Heart right ventricle (tissue), 16 donors: ENCODE measurements around the gene UST. TPM values are rescaled to one million over a fixed set of nuclear protein-coding genes. Genes with fewer than 3 reads are reported as not detected.
A peak's percentile ranks its signal among the peaks of the same experiment; 100 is the strongest.

ENCODE experiments used
- ATAC-seq, 8 donors: fragments of 200-7000 bp; cut with Tn5 transposase; one replicate each; pipeline ENCODE4 v1.9.1; 2020; ENCODE audit warnings: mild to moderate bottlenecking in 8 of 8, moderate library complexity in 8 of 8, moderate number of reproducible peaks in 1 of 8
- DNase-seq, 2 donors: peaks; one replicate each; pipeline ENCODE4 v3.0.0-alpha.2; 2020
- H3K27ac ChIP-seq, 10 donors: fragments of 200-600 bp; sonication (generic) in 2 of 10; one replicate each; pipeline versions ENCODE4 v1.5.0 to v1.8.0; 2020 to 2022; ENCODE audit warnings: mild to moderate bottlenecking in 3 of 10
- H3K27me3 ChIP-seq, 7 donors: fragments of 200-600 bp; one replicate each; pipeline ENCODE4 v1.8.0; 2021 to 2022; ENCODE audit warnings: mild to moderate bottlenecking in 2 of 7
- H3K36me3 ChIP-seq, 9 donors: fragments of 200-600 bp; sonication (generic) in 1 of 9; one replicate each; pipeline versions ENCODE4 v1.5.0 to v1.8.0; 2020 to 2022; ENCODE audit warnings: mild to moderate bottlenecking in 2 of 9
- H3K4me1 ChIP-seq, 9 donors: fragments of 200-600 bp; sonication (generic) in 1 of 9; one replicate each; pipeline versions ENCODE4 v1.5.0 to v1.8.0; 2020 to 2022; ENCODE audit warnings: mild to moderate bottlenecking in 4 of 9
- H3K4me3 ChIP-seq, 10 donors: fragments of 200-600 bp; sonication (generic) in 2 of 10; one replicate each; pipeline versions ENCODE4 v1.5.0 to v1.8.0; 2020 to 2022; ENCODE audit warnings: mild to moderate bottlenecking in 7 of 10, moderate library complexity in 2 of 10
- H3K9me3 ChIP-seq, 11 donors: fragments of 200-600 bp in 10 of 11; sonication (generic) in 2 of 11; one replicate each; pipeline versions ENCODE4 v1.5.0 to v1.8.0; 2013 to 2022; ENCODE audit warnings: mild to moderate bottlenecking in 2 of 11, control low read depth in 1 of 11, moderate library complexity in 1 of 11
- CTCF ChIP-seq, 9 donors: fragments of 200-600 bp; sonication (generic) in 2 of 9; IDR thresholded peaks; one replicate each; pipeline versions ENCODE4 v1.5.0 to v1.8.0; 2021 to 2022; ENCODE audit warnings: antibody characterized with exemption in 9 of 9, mild to moderate bottlenecking in 5 of 9, moderate library complexity in 1 of 9
- WGBS, 2 donors: extraction: QIAGEN DNeasy Blood & Tissue Kit; methylation state at CpG; one replicate each; pipeline ENCODE4 v1.1.7; 2013; ENCODE audit warnings: inconsistent platforms in 1 of 2; 5-methylcytosine and 5-hydroxymethylcytosine counted together
- intact Hi-C, 10 donors: fragments of 100-400 bp; cut with DNase I; formaldehyde crosslinking; loops; one replicate each; pipeline versions ENCODE4 v1.11.1 to v1.14.2; 2022
- polyA plus RNA-seq, 2 donors: library from polyadenylated mRNA; stranded (reverse); fragments of 200-250 nt; gene quantifications; one replicate each; pipeline ENCODE4 v1.2.3, GENCODE V29; 2013
- total RNA-seq, 10 donors: library from RNA; stranded (reverse); fragmentation: NEBNext Ultra II Directional in 3 of 10; extraction: Animal tissue kit (Norgen Biotek cat#: 25700) in 3 of 10; gene quantifications; one replicate each; pipeline versions ENCODE4 v1.2.1 to v1.2.4, GENCODE V29; 2021 to 2023
- donor health status: Arrhythmogenic right ventricular cardiomyopathy.
- donor health status: ischemic (EF 13 %, LVEDD 7.1; RV severe dilation, severe dysfunction).
- donor health status: healthy with polysubstance abuse.
- donor health status: DM: no; HTN: yes; CAD: no.
- donor health status: DM: no; HTN: no; CAD: no.
- donor health status: ischemic (EF 25% LVEDD 6.9; RV normal size, moderate dysfunction).
- donor health status: ischemic (EF 25% LVEDD 5.7; RV mildly dilated, moderate dysfunction).
- donor health status: healthy.
- donor health status: DM: yes; HTN: yes; CAD: no.
- donor health status: Ischemic cardiomyopathy.
- donor health status: ischemic (EF 35%, LVEDD 5.7; RV mildly dilated, moderate dysfunction).
- donor health status: nonischemic (EF 11% LVEDD 7.7; RV severe dilation, severe dysfunction).
- donor health status: DM: yes; HTN: yes; CAD: no.
- donor health status: PGD.
- donor health status: ischemic (EF 29% LVEDD 5.4; RV normal size, mild dysfunction).
- donor health status: nonischemic (EF 23%, LVEDD 6.1; RV moderate dilation, normal function).

The UST gene
- total and polyA plus RNA-seq, 12 donors: 1.6 to 4.1 (median 2.3) TPM

- Histone ChIP-seq H3K36me3 (no peaks in the 10 kb centered on the region), H3K9me3 (no peaks in the 10 kb centered on the region), H3K27ac (no peak overlapping the region), H3K27me3 (peaks cover 0 to 8% (median 0%) of the 10 kb centered on the region in 7 donors), H3K4me1 (peaks cover 0 to 7% (median 0%) of the 10 kb centered on the region in 9 donors), H3K4me3 (no peak overlapping the region)
- intact Hi-C loops: loop anchor here in 1 of 10 donors (10.0 kb wide), 1 partner anchor 165 kb away; no protein-coding TSS in a partner anchor
- no peak for DNase-seq
- no peak for ATAC-seq
- TF ChIP-seq CTCF (IDR thresholded peaks at IDR 0.05): no peak
- 75 to 79% methylated on average over 3 of the region's 3 CpGs for WGBS, 2 donors
Measured at GRCh38 chr6:148739822-148740128, 7.1 kb upstream of the UST start.

GRCh38 chr6:148743476-148743875, 3.4 kb upstream of the UST start:
- ATAC-seq: no peak
- TF ChIP-seq CTCF (IDR thresholded peaks at IDR 0.05): no peak
- intact Hi-C loops: loop anchor here in 1 of 10 donors (10.0 kb wide), 1 partner anchor 169 kb away; no protein-coding TSS in a partner anchor
- no peak for DNase-seq
- Histone ChIP-seq H3K27ac (no peak overlapping the region), H3K36me3 (no peaks in the 10 kb centered on the region), H3K4me1 (peaks cover 0 to 24% (median 13%) of the 10 kb centered on the region in 9 donors), H3K9me3 (no peaks in the 10 kb centered on the region), H3K27me3 (peaks cover 0 to 43% (median 9%) of the 10 kb centered on the region in 7 donors), H3K4me3 (no peak overlapping the region)
- WGBS, 2 donors: 64 to 75% methylated on average over 4 of the region's 4 CpGs

GRCh38 chr6:148745926-148746325, 904 bp upstream of the UST start:
- ATAC-seq (peak in 1 of 8 donors; percentile 10), DNase-seq (no peak)
- peak overlapping the region; percentile 13 to 92 (median 72) for H3K4me3 ChIP-seq
- WGBS, 2 donors: 19 to 20% methylated on average over 6 of the region's 6 CpGs
- H3K9me3 ChIP-seq: no peaks in the 10 kb centered on the region
- intact Hi-C loops: loop anchor here (2.0 to 10.0 kb wide), 7 partner anchors 169 to 206 kb away; no protein-coding TSS in a partner anchor
- no peaks in the 10 kb centered on the region for H3K36me3 ChIP-seq
- peaks cover 0 to 25% (median 17%) of the 10 kb centered on the region in 9 donors for H3K4me1 ChIP-seq
- peaks cover 0 to 57% (median 15%) of the 10 kb centered on the region in 7 donors for H3K27me3 ChIP-seq
- no peak for TF ChIP-seq CTCF (IDR thresholded peaks at IDR 0.05)
- H3K27ac ChIP-seq: peak overlapping the region; percentile 71 to 88 (median 76)

GRCh38 chr6:148747145-148747470, 278 bp downstream of the UST start:
- ATAC-seq (peak; percentile 16 to 64 (median 36)), DNase-seq (peak; percentile 30 to 58)
- Histone ChIP-seq H3K36me3 (no peaks in the 10 kb centered on the region), H3K27me3 (peaks cover 0 to 57% (median 15%) of the 10 kb centered on the region in 7 donors), H3K9me3 (no peaks in the 10 kb centered on the region), H3K4me3 (peak overlapping the region; percentile 58 to 92 (median 72)), H3K27ac (peak overlapping the region; percentile 71 to 88 (median 76)), H3K4me1 (peaks cover 0 to 25% (median 17%) of the 10 kb centered on the region in 9 donors)
- intact Hi-C loops: loop anchor here (2.0 to 10.0 kb wide), 7 partner anchors 170 to 205 kb away; no protein-coding TSS in a partner anchor
- TF ChIP-seq CTCF (IDR thresholded peaks at IDR 0.05): no peak
- 0 to 1% methylated on average over 40 to 44 of the region's 45 CpGs for WGBS, 2 donors
